KMS-11 (cell line): ENCODE results near the gene MMS19.
A peak's percentile ranks its signal among the peaks of the same experiment; 100 is the strongest.

Experiments
- H2AFZ ChIP-seq: fragments of 200-600 bp; sonication (generic); 2 replicates; pipeline ENCODE4 v1.6.1; 2016; ENCODE audit warnings: antibody characterized with exemption, mixed run types, low read depth
- H3K27ac ChIP-seq: fragments of 200-600 bp; sonication (generic); 2 replicates; pipeline ENCODE4 v1.6.1; 2016; ENCODE audit warnings: mild to moderate bottlenecking, mixed run types
- H3K27me3 ChIP-seq: fragments of 200-600 bp; sonication (generic); 2 replicates; pipeline ENCODE4 v1.6.1; 2017; ENCODE audit warnings: mild to moderate bottlenecking, low read depth, mixed run types, moderate library complexity; ENCODE audit not compliant: insufficient read depth
- H3K36me3 ChIP-seq: fragments of 200-600 bp; sonication (generic); 2 replicates; pipeline ENCODE4 v1.6.1; 2017; ENCODE audit warnings: mild to moderate bottlenecking, mixed run types; ENCODE audit not compliant: insufficient read depth
- H3K4me1 ChIP-seq: fragments of 200-600 bp; sonication (generic); 2 replicates; pipeline ENCODE4 v1.6.1; 2016; ENCODE audit warnings: mild to moderate bottlenecking, low read depth, mixed run types; ENCODE audit not compliant: poor library complexity, severe bottlenecking
- H3K4me2 ChIP-seq: fragments of 200-600 bp; sonication (generic); 2 replicates; pipeline ENCODE4 v1.7.0; 2016; ENCODE audit warnings: mild to moderate bottlenecking, mixed run types
- H3K4me3 ChIP-seq: fragments of 200-600 bp; sonication (generic); IDR thresholded peaks from 2 replicates; pipeline ENCODE4 v1.6.1; 2017; ENCODE audit warnings: low read depth, low read length, mixed read lengths; ENCODE audit not compliant: insufficient read depth
- H3K79me2 ChIP-seq: fragments of 200-600 bp; sonication (generic); 2 replicates; pipeline ENCODE4 v1.6.1; 2016; ENCODE audit warnings: low read depth, mixed run types; ENCODE audit not compliant: insufficient read depth
- H3K9ac ChIP-seq: fragments of 200-600 bp; sonication (generic); 2 replicates; pipeline ENCODE4 v1.6.1; 2016; ENCODE audit warnings: mild to moderate bottlenecking, mixed run types
- H4K20me1 ChIP-seq: fragments of 200-600 bp; sonication (generic); 2 replicates; pipeline ENCODE4 v1.6.1; 2016; ENCODE audit warnings: mild to moderate bottlenecking, mixed run types; ENCODE audit not compliant: insufficient read depth
- CTCF ChIP-seq: fragments of 200-600 bp; sonication (generic); conservative IDR thresholded peaks from 2 replicates; pipeline ENCODE4 v1.6.1; 2017; ENCODE audit warnings: low read depth, mild to moderate bottlenecking, antibody characterized with exemption, low read length, moderate library complexity, mixed read lengths

The MMS19 gene

DNA sequence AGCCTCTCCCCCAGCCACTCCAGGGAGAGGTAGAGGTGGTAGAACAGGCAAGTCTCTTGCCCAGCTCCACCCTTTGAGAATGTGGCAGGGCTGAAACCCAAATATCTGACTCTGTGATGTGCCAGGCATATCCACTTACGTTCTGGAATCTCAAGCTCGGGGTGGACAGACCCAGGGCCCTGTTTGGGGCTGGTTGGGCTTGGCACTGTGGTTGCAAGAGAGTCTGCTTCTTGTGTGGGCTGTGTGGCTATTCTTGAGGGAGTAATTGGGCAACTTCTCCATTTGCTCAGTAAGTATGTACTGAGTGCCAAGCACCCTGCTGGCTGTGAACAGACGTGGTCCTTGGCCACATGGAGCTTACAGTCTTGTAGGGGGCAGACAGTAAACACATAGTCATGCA lies 5.2 kb upstream of the MMS19 start:
- no peaks in the 10 kb centered on the region for H3K4me1 ChIP-seq
- no peak for TF ChIP-seq CTCF
- H4K20me1 ChIP-seq = no peaks in the 10 kb centered on the region
- no peak overlapping the region for H3K9ac ChIP-seq
- no peaks in the 10 kb centered on the region for H3K36me3 ChIP-seq
- H2AFZ ChIP-seq = no peak overlapping the region
- H3K27ac ChIP-seq = no peak overlapping the region
- no peak overlapping the region for H3K4me3 ChIP-seq
- no peaks in the 10 kb centered on the region for H3K79me2 ChIP-seq
- peaks cover 18% of the 10 kb centered on the region for H3K27me3 ChIP-seq
- H3K4me2 ChIP-seq = no peak overlapping the region

- Histone ChIP-seq H3K27me3 (peaks cover 18% of the 10 kb centered on the region), H3K4me2 (no peak overlapping the region), H3K27ac (no peak overlapping the region), H3K36me3 (no peaks in the 10 kb centered on the region), H2AFZ (no peak overlapping the region), H3K79me2 (no peaks in the 10 kb centered on the region), H3K9ac (no peak overlapping the region), H3K4me3 (no peak overlapping the region), H3K4me1 (no peaks in the 10 kb centered on the region), H4K20me1 (no peaks in the 10 kb centered on the region)
- no peak for TF ChIP-seq CTCF
These were observed 4.7 kb upstream of the MMS19 start for GRCh38 chr10:97502916-97503315.

DNA sequence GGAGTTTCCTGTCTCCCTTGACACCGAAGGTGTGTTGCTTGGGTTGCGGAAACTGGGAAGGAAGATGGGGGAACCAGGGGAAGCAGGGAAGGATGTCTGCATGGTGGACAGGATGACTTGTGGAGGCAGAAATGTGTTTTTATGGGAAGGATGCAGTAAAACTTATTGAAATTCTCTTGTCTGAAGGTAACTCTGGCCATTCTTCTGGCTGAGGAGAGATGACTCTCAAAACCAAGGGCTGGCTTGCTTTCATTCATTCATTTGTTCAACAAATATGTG lies 2.0 kb upstream of the MMS19 start:
- H2AFZ ChIP-seq = no peak overlapping the region
- peaks cover 18% of the 10 kb centered on the region for H3K27me3 ChIP-seq
- H3K4me2 ChIP-seq = no peak overlapping the region; the same call in 1 of the 2 replicates
- H3K9ac ChIP-seq = no peak overlapping the region
- H3K36me3 ChIP-seq = no peaks in the 10 kb centered on the region
- H3K79me2 ChIP-seq = peaks cover 23% of the 10 kb centered on the region
- TF ChIP-seq CTCF = no peak
- H3K4me3 ChIP-seq = no peak overlapping the region
- H3K4me1 ChIP-seq = peaks cover 22% of the 10 kb centered on the region
- H4K20me1 ChIP-seq = no peaks in the 10 kb centered on the region
- no peak overlapping the region for H3K27ac ChIP-seq

DNA sequence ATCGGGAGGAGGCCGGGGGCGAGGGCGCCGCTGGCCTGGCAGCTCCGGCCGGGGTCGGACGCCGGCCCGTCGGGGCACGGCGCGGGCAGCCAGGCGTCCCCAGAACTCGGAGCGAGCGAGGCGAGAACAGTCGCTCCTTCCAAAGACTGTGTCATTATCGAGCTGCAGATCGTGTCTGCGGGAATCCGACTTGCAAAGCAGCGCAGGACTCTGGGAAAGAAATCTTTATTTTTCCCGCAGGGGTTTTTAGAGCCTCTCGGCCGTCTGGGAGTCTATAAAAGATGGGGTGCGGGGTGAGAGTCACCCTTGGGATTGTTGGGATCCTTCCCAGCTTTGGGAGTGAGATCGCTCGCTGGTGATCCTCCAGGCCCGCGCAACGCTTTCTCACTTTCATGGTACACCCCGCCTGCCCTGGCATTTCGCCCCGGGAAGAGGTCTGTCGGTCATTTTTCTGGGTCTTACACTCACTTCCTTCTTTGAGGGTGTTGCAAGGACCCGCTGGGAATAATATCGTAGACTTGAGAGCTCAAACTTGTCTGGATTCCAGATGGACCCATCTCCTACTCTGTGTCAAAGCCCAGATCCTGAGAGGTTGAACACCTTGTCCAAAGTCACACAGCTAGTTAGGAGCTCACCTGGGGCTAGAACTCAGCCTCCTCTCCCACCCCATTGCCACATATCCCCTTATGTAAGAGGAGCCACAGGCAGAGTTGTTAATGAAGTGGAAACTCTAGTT lies 1.5 kb upstream of the MMS19 start:
- Histone ChIP-seq H3K36me3 (no peaks in the 10 kb centered on the region), H3K4me1 (peaks cover 22% of the 10 kb centered on the region), H3K79me2 (peaks cover 28% of the 10 kb centered on the region), H3K9ac (no peak overlapping the region; the same call in 1 of the 2 replicates), H3K4me3 (no peak overlapping the region), H4K20me1 (no peaks in the 10 kb centered on the region), H3K4me2 (peak overlapping the region; percentile 83), H3K27ac (no peak overlapping the region), H2AFZ (peak overlapping the region; percentile 92), H3K27me3 (peaks cover 18% of the 10 kb centered on the region)
- no peak for TF ChIP-seq CTCF
